Lower lobe of right lung (tissue), 2 donors: Measurements from ENCODE around the gene LDLRAD4. TPM values are rescaled to one million over a fixed set of nuclear protein-coding genes. Genes with fewer than 3 reads are reported as not detected.
A peak's percentile ranks its signal among the peaks of the same experiment; 100 is the strongest.

Experiments
- ATAC-seq, 2 donors: fragments of 200-7000 bp; cut with Tn5 transposase; one replicate each; pipeline ENCODE4 v1.9.1; 2020 to 2022; ENCODE audit warnings: mild to moderate bottlenecking in 2 of 2, moderate library complexity in 2 of 2
- DNase-seq: peaks from one replicate; pipeline ENCODE4 v3.0.0-alpha.2; 2020
- H3K27ac ChIP-seq: fragments of 200-600 bp; one replicate; pipeline ENCODE4 v1.8.0; 2022
- H3K27me3 ChIP-seq: fragments of 200-600 bp; one replicate; pipeline ENCODE4 v1.8.0; 2022; ENCODE audit warnings: low read depth
- H3K36me3 ChIP-seq: fragments of 200-600 bp; one replicate; pipeline ENCODE4 v1.8.0; 2022; ENCODE audit warnings: mild to moderate bottlenecking
- H3K4me1 ChIP-seq: fragments of 200-600 bp; one replicate; pipeline ENCODE4 v1.8.0; 2022
- H3K4me3 ChIP-seq: fragments of 200-600 bp; one replicate; pipeline ENCODE4 v1.8.0; 2022; ENCODE audit warnings: mild to moderate bottlenecking
- H3K9me3 ChIP-seq: fragments of 200-600 bp; one replicate; pipeline ENCODE4 v1.8.0; 2022
- intact Hi-C: fragments of 100-400 bp; cut with DNase I; formaldehyde crosslinking; loops from one replicate; pipeline ENCODE4 v1.11.0; 2022
- total RNA-seq: library from RNA; stranded (reverse); fragmentation: NEBNext Ultra II Directional; extraction: Animal tissue kit (Norgen Biotek cat#: 25700); gene quantifications from one replicate; pipeline ENCODE4 v1.2.1, GENCODE V29; 2021
- TF ChIP-seq, protein P1 (sequence below): fragments of 200-600 bp; IDR thresholded peaks from one replicate; pipeline ENCODE4 v1.8.0; 2022; ENCODE audit warnings: antibody characterized with exemption, mild to moderate bottlenecking
- donor health status: DM: no; HTN: yes; CAD: no; lungs with severe emphysema.

The LDLRAD4 gene
- total RNA-seq, 1 donor from 2014 or later, result 24.6 TPM

DNA sequence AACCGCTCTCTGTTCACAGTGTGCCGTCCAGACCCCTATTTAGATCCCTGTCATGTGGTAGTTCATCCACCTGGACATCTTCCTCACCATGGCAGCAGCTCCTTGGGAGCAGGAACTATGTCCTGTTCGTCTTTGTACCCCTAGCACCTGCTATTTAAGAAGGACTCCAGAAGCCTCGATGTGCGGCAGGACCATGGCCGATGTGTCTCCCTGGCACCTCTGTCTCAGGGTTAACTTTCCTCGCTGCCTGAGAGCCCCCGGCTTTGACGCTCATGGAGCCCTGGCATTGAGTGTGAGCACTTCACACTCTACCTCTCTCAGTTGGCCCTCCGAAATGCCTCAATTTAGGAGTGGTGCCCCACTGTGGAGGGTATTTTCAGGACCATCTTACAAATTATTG, 355.8 kb downstream of the LDLRAD4 start:
- intact Hi-C loops, result no loop called here

DNA sequence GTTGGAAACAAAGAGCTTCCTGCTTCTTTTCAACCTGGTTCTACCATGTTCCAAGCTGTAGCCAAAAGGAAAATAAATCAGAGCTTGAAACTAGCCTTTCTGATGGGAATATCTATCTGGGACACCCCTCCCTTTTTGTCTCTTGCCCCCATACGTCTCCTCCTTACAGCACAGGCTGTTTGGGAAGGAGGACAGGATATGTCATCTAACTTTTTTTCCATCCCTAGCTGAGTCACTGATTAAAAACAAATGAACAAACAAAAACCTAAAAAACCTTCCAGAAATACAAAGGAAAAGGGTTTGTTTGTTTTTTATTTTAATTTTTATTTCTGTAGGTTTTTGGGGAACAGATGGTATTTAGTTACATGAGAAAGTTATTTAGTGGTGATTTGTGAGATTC, 356.2 kb downstream of the LDLRAD4 start:
- TF ChIP-seq, protein P1, sequence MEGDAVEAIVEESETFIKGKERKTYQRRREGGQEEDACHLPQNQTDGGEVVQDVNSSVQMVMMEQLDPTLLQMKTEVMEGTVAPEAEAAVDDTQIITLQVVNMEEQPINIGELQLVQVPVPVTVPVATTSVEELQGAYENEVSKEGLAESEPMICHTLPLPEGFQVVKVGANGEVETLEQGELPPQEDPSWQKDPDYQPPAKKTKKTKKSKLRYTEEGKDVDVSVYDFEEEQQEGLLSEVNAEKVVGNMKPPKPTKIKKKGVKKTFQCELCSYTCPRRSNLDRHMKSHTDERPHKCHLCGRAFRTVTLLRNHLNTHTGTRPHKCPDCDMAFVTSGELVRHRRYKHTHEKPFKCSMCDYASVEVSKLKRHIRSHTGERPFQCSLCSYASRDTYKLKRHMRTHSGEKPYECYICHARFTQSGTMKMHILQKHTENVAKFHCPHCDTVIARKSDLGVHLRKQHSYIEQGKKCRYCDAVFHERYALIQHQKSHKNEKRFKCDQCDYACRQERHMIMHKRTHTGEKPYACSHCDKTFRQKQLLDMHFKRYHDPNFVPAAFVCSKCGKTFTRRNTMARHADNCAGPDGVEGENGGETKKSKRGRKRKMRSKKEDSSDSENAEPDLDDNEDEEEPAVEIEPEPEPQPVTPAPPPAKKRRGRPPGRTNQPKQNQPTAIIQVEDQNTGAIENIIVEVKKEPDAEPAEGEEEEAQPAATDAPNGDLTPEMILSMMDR, result no peak
- Histone ChIP-seq H3K4me3 (no peak overlapping the region), H3K36me3 (no peaks in the 10 kb centered on the region), H3K9me3 (no peaks in the 10 kb centered on the region), H3K27me3 (no peaks in the 10 kb centered on the region), H3K27ac (no peak overlapping the region), H3K4me1 (peaks cover 15% of the 10 kb centered on the region)
- DNase-seq, result no peak
- ATAC-seq, result no peak
- intact Hi-C loops, result no loop called here

More for the DNA sequence above, 355.8 kb downstream of the LDLRAD4 start:
- Histone ChIP-seq H3K27me3 (no peaks in the 10 kb centered on the region), H3K9me3 (no peaks in the 10 kb centered on the region), H3K4me3 (no peak overlapping the region), H3K27ac (no peak overlapping the region), H3K36me3 (no peaks in the 10 kb centered on the region), H3K4me1 (peaks cover 11% of the 10 kb centered on the region)
- DNase-seq (no peak), ATAC-seq (no peak)
- TF ChIP-seq, protein P1, result no peak

DNA sequence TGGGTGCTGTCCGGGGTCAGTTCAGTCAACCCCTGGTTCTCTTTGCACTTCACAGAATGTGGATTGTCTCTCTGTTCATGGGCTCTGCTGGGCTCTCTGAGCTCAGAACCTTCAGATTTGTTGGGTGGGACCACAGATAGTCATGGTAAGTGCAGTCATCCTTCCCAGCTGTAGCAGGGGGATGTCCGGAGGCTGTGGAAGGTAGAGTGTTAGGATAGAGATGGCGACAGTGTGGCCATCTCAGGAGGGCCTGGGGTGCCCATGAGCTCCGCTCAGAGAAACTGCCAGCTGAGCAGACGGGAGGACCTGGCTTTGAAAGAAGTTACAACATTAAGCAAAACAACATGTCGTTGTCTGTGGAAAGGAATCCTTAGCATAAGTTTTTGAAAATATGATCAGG, 358.0 kb downstream of the LDLRAD4 start:
- intact Hi-C loops, result no loop called here
- peak overlapping the region; percentile 47 for H3K27ac ChIP-seq
- DNase-seq, result no peak

DNA sequence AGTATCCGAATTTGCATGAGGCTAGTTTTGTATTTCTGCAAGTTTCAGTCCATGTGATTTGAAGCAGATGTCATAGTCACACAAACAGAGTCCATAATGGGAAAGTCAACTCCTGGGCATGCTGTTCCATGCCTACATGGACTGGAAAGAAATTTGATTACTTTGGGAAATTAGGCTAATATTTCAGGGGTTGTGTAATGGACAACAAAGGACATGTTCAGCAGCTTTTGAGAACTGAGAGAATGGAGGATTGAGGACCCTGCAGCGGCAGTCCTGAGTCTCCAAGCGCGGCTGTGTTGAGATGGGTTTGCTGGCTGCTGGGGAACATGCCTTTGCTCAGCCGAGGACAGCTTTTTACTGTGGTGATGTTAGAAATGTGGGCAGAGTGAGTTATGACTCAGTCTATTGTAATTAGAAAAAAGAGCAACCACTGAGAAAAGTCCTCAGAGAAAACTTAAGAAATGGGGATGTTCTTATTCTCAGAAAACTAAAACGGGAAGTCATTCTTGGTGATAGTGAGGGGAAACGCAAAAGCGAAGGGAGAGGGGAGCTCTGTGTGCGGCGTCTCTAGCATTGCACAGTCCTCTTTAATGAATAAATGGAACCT, 358.6 kb downstream of the LDLRAD4 start:
- DNase-seq (no peak), ATAC-seq (peak; percentile 76 to 83)
- Histone ChIP-seq H3K4me3 (no peak overlapping the region), H3K27ac (peak overlapping the region; percentile 63), H3K4me1 (peaks cover 22% of the 10 kb centered on the region), H3K36me3 (no peaks in the 10 kb centered on the region), H3K9me3 (no peaks in the 10 kb centered on the region), H3K27me3 (no peaks in the 10 kb centered on the region)
- intact Hi-C loops, result no loop called here
- TF ChIP-seq, protein P1, result no peak

More for the DNA sequence above, 358.0 kb downstream of the LDLRAD4 start:
- Histone ChIP-seq H3K4me3 (no peak overlapping the region), H3K4me1 (peaks cover 22% of the 10 kb centered on the region), H3K36me3 (no peaks in the 10 kb centered on the region), H3K27me3 (no peaks in the 10 kb centered on the region), H3K9me3 (no peaks in the 10 kb centered on the region)
- TF ChIP-seq, protein P1, result no peak
- no peak for ATAC-seq

DNA sequence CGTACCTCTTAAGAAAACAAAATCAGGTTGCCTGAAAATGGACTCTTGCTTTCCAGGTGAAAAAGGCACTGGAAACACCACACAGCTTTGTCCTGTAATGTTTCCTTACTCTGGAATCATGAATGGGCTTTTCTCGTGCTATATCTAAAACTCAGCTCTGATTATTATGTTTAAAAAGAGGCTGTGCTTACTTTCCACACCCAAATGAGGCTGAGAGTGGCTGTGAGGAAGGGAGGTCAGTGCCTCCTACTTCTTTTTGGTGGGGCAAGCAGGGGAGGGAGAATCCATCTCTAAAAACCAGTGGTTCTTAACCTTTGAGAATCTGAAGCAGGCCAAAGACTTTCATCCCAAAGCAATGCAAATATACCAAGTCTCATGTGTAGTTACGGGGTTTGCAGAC, 359.2 kb downstream of the LDLRAD4 start:
- peak in 1 of 2 donors; percentile 44 for ATAC-seq
- no peaks in the 10 kb centered on the region for H3K36me3 ChIP-seq
- no peak for DNase-seq
- H3K9me3 ChIP-seq, result no peaks in the 10 kb centered on the region
- no peaks in the 10 kb centered on the region for H3K27me3 ChIP-seq
- TF ChIP-seq, protein P1, result no peak
- H3K4me3 ChIP-seq, result no peak overlapping the region
- H3K4me1 ChIP-seq, result peaks cover 22% of the 10 kb centered on the region
- intact Hi-C loops, result no loop called here
- H3K27ac ChIP-seq, result peak overlapping the region; percentile 63
